Neuronal stem cell (in vitro differentiated cells): ENCODE data around the gene DSCAM.

Experiments
- DNase-seq: peaks from one replicate; pipeline ENCODE4 v3.0.0-alpha.2; 2013; ENCODE audit warnings: low spot score
- H2AFZ ChIP-seq: one replicate; pipeline ENCODE4 v1.6.1; 2013; ENCODE audit warnings: mild to moderate bottlenecking, low read length, inconsistent platforms
- H2AK5ac ChIP-seq: 2 replicates; pipeline ENCODE4 v1.6.1; 2013; ENCODE audit warnings: low read depth, mild to moderate bottlenecking, inconsistent platforms, low read length, moderate library complexity, mixed read lengths
- H2BK120ac ChIP-seq: 2 replicates; pipeline ENCODE4 v1.6.1; 2013; ENCODE audit warnings: low read depth, mild to moderate bottlenecking, inconsistent platforms, low read length, moderate library complexity, mixed read lengths
- H2BK12ac ChIP-seq: one replicate; pipeline ENCODE4 v1.6.1; 2013; ENCODE audit warnings: low read length, inconsistent platforms
- H2BK15ac ChIP-seq: 2 replicates; pipeline ENCODE4 v1.6.1; 2013; ENCODE audit warnings: mild to moderate bottlenecking, low read length, inconsistent platforms, mixed read lengths
- H2BK5ac ChIP-seq: one replicate; pipeline ENCODE4 v1.6.1; 2013; ENCODE audit warnings: inconsistent platforms, mild to moderate bottlenecking, low read length, moderate library complexity
- H3K14ac ChIP-seq: one replicate; pipeline ENCODE4 v1.6.1; 2013; ENCODE audit warnings: low read length, inconsistent platforms
- H3K18ac ChIP-seq: 2 replicates; pipeline ENCODE4 v1.6.1; 2013; ENCODE audit warnings: low read length, inconsistent platforms
- H3K23ac ChIP-seq: 2 replicates; pipeline ENCODE4 v1.6.1; 2013; ENCODE audit warnings: low read depth, mild to moderate bottlenecking, mixed read lengths, low read length, inconsistent platforms; ENCODE audit not compliant: poor library complexity
- H3K27ac ChIP-seq: replicated peaks from 3 replicates; pipeline ENCODE4 v1.5.1; 2013; ENCODE audit warnings: low read length, inconsistent platforms
- H3K27me3 ChIP-seq, 3 experiments: 2 replicates each; pipeline ENCODE4 v1.6.1; 2013; ENCODE audit warnings: low read length in 3 of 3, mild to moderate bottlenecking in 2 of 3, inconsistent platforms in 1 of 3, low read depth in 1 of 3, mixed read lengths in 1 of 3, moderate library complexity in 1 of 3; ENCODE audit not compliant: control insufficient read depth in 3 of 3, insufficient read depth in 3 of 3
- H3K36me3 ChIP-seq, 2 donors: replicated peaks in 1 of 2; 2 replicates each; pipeline ENCODE4 v1.6.1; 2013; ENCODE audit warnings: low read length in 2 of 2; ENCODE audit not compliant: control insufficient read depth in 2 of 2, insufficient read depth in 2 of 2
- H3K4ac ChIP-seq: 2 replicates; pipeline ENCODE4 v1.6.1; 2013; ENCODE audit warnings: inconsistent platforms, mild to moderate bottlenecking, low read length, moderate library complexity
- H3K4me1 ChIP-seq, 2 donors: 1 replicate in 1 of 2; 2 replicates in 1 of 2; pipeline ENCODE4 v1.6.1; 2013; ENCODE audit warnings: low read length in 2 of 2, low read depth in 1 of 2; ENCODE audit not compliant: control insufficient read depth in 2 of 2, insufficient read depth in 1 of 2
- H3K4me2 ChIP-seq: one replicate; pipeline ENCODE4 v1.6.1; 2013; ENCODE audit warnings: mild to moderate bottlenecking, low read length, inconsistent platforms; ENCODE audit not compliant: insufficient read depth, poor library complexity, severe bottlenecking
- H3K4me3 ChIP-seq, 2 donors: 2 replicates each; pipeline ENCODE4 v1.5.1; 2013; ENCODE audit warnings: low read length in 2 of 2, mild to moderate bottlenecking in 2 of 2, inconsistent platforms in 1 of 2, moderate library complexity in 1 of 2
- H3K79me1 ChIP-seq: one replicate; pipeline ENCODE4 v1.6.1; 2013; ENCODE audit warnings: low read depth, mild to moderate bottlenecking, inconsistent platforms, low read length, moderate library complexity
- H3K9ac ChIP-seq: one replicate; pipeline ENCODE4 v1.6.1; 2013; ENCODE audit warnings: mild to moderate bottlenecking, low read depth, low read length, inconsistent platforms; ENCODE audit not compliant: poor library complexity
- H3K9me3 ChIP-seq, 2 donors: replicated peaks in 1 of 2; 2 replicates each; pipeline versions ENCODE3 to v1.6.1; 2013; ENCODE audit warnings: low read length in 2 of 2, mild to moderate bottlenecking in 2 of 2, inconsistent platforms in 1 of 2, low read depth in 1 of 2, mixed read lengths in 1 of 2, moderate library complexity in 1 of 2; ENCODE audit not compliant: control insufficient read depth in 2 of 2, insufficient read depth in 1 of 2
- H4K8ac ChIP-seq: one replicate; pipeline ENCODE4 v1.6.1; 2013; ENCODE audit warnings: low read depth, mild to moderate bottlenecking, inconsistent platforms, low read length, moderate library complexity
- H4K91ac ChIP-seq: one replicate; pipeline ENCODE4 v1.6.1; 2013; ENCODE audit warnings: low read length, low read depth, mild to moderate bottlenecking, inconsistent platforms; ENCODE audit not compliant: poor library complexity
- WGBS, 2 donors: extraction: QIAGEN DNeasy Blood & Tissue Kit; methylation state at CpG; one replicate each; pipeline ENCODE4 v1.1.7; 2013; ENCODE audit warnings: missing lambda C conversion rate in 2 of 2, mixed read lengths in 1 of 2; ENCODE audit not compliant: insufficient read length in 2 of 2, insufficient replicate concordance in 1 of 2; ENCODE audit errors: extremely low coverage in 2 of 2; 5-methylcytosine and 5-hydroxymethylcytosine counted together

DSCAM gene

GRCh38 chr21:40282912-40283886, 563.8 kb downstream of the DSCAM start:
- no peak overlapping the region for H4K91ac ChIP-seq
- H3K36me3 ChIP-seq: no peaks in the 10 kb centered on the region
- H3K14ac ChIP-seq: no peak overlapping the region
- H3K27me3 ChIP-seq: no peaks in the 10 kb centered on the region
- no peak overlapping the region for H2BK5ac ChIP-seq
- H4K8ac ChIP-seq: no peak overlapping the region
- DNase-seq: no peak
- H3K4ac ChIP-seq: no peak overlapping the region
- no peak overlapping the region for H3K23ac ChIP-seq
- H3K27ac ChIP-seq: no peak overlapping the region
- no peak overlapping the region for H3K18ac ChIP-seq
- peaks cover 0 to 4% of the 10 kb centered on the region in 2 donors for H3K9me3 ChIP-seq
- H2BK12ac ChIP-seq: no peak overlapping the region
- no CpG with 5 or more reads among the region's 3 CpGs for WGBS, 2 donors
- no peak overlapping the region for H2AK5ac ChIP-seq
- no peak overlapping the region for H2BK120ac ChIP-seq
- H2BK15ac ChIP-seq: no peak overlapping the region
- H2AFZ ChIP-seq: no peak overlapping the region
- no peak overlapping the region for H3K4me3 ChIP-seq
- peaks cover 0 to 8% of the 10 kb centered on the region in 2 donors for H3K4me1 ChIP-seq
- no peak overlapping the region for H3K9ac ChIP-seq
- no peaks in the 10 kb centered on the region for H3K79me1 ChIP-seq
- H3K4me2 ChIP-seq: no peak overlapping the region

- Histone ChIP-seq H3K27ac (no peak overlapping the region), H3K9me3 (no peaks in the 10 kb centered on the region)
- WGBS, 2 donors: no CpG with 5 or more reads among the region's 1 CpG
These were observed 568.6 kb downstream of the DSCAM start for GRCh38 chr21:40278345-40278744.

GRCh38 chr21:40276001-40276400, 571.0 kb downstream of the DSCAM start:
- no peaks in the 10 kb centered on the region for H3K36me3 ChIP-seq
- no peak overlapping the region for H2BK120ac ChIP-seq
- H2BK5ac ChIP-seq: no peak overlapping the region
- no peaks in the 10 kb centered on the region for H3K9me3 ChIP-seq
- H3K9ac ChIP-seq: no peak overlapping the region
- no peak overlapping the region for H4K8ac ChIP-seq
- H3K27ac ChIP-seq: no peak overlapping the region
- WGBS, 2 donors: no CpG with 5 or more reads among the region's 12 CpGs
- DNase-seq: no peak
- no peak overlapping the region for H4K91ac ChIP-seq
- H2BK12ac ChIP-seq: no peak overlapping the region
- H3K14ac ChIP-seq: no peak overlapping the region
- no peaks in the 10 kb centered on the region for H3K79me1 ChIP-seq
- H2BK15ac ChIP-seq: no peak overlapping the region
- H3K18ac ChIP-seq: no peak overlapping the region
- H3K23ac ChIP-seq: no peak overlapping the region
- H3K4ac ChIP-seq: no peak overlapping the region
- no peak overlapping the region for H3K4me3 ChIP-seq
- H3K4me1 ChIP-seq: peaks cover 3 to 7% of the 10 kb centered on the region in 2 donors
- no peak overlapping the region for H2AK5ac ChIP-seq
- H3K4me2 ChIP-seq: no peak overlapping the region
- H2AFZ ChIP-seq: no peak overlapping the region
- no peaks in the 10 kb centered on the region for H3K27me3 ChIP-seq

More at GRCh38 chr21:40278345-40278744, 568.6 kb downstream of the DSCAM start:
- no peaks in the 10 kb centered on the region for H3K79me1 ChIP-seq
- no peak overlapping the region for H3K4ac ChIP-seq
- H2AFZ ChIP-seq: no peak overlapping the region
- H3K27me3 ChIP-seq: no peaks in the 10 kb centered on the region
- H3K23ac ChIP-seq: no peak overlapping the region
- no peak overlapping the region for H3K14ac ChIP-seq
- no peak overlapping the region for H3K4me3 ChIP-seq
- no peak overlapping the region for H2BK12ac ChIP-seq
- no peak overlapping the region for H2BK15ac ChIP-seq
- H3K9ac ChIP-seq: no peak overlapping the region
- DNase-seq: no peak
- no peak overlapping the region for H3K18ac ChIP-seq
- no peaks in the 10 kb centered on the region for H3K4me1 ChIP-seq
- no peak overlapping the region for H4K91ac ChIP-seq
- H2AK5ac ChIP-seq: no peak overlapping the region
- H2BK5ac ChIP-seq: no peak overlapping the region
- no peak overlapping the region for H2BK120ac ChIP-seq
- H3K36me3 ChIP-seq: no peaks in the 10 kb centered on the region
- H3K4me2 ChIP-seq: no peak overlapping the region
- no peak overlapping the region for H4K8ac ChIP-seq

GRCh38 chr21:40272037-40272436, 574.9 kb downstream of the DSCAM start:
- no peak overlapping the region for H2AK5ac ChIP-seq
- H4K8ac ChIP-seq: no peak overlapping the region
- no peak overlapping the region for H3K9ac ChIP-seq
- no peak overlapping the region for H2AFZ ChIP-seq
- no peak for DNase-seq
- H3K4ac ChIP-seq: no peak overlapping the region
- no peaks in the 10 kb centered on the region for H3K79me1 ChIP-seq
- H4K91ac ChIP-seq: no peak overlapping the region
- no peaks in the 10 kb centered on the region for H3K9me3 ChIP-seq
- H2BK5ac ChIP-seq: no peak overlapping the region
- no CpG with 5 or more reads among the region's 4 CpGs for WGBS, 2 donors
- H2BK15ac ChIP-seq: no peak overlapping the region
- no peaks in the 10 kb centered on the region for H3K36me3 ChIP-seq
- H3K4me2 ChIP-seq: no peak overlapping the region
- H2BK12ac ChIP-seq: no peak overlapping the region
- no peak overlapping the region for H2BK120ac ChIP-seq
- no peak overlapping the region for H3K27ac ChIP-seq
- no peak overlapping the region for H3K4me3 ChIP-seq
- H3K18ac ChIP-seq: no peak overlapping the region
- no peaks in the 10 kb centered on the region for H3K27me3 ChIP-seq
- H3K4me1 ChIP-seq: peaks cover 3 to 9% of the 10 kb centered on the region in 2 donors
- no peak overlapping the region for H3K23ac ChIP-seq
- no peak overlapping the region for H3K14ac ChIP-seq
